Loucy (cell line): ENCODE measurements around the gene ARL17B.
"Not testable (repeated sequence)": the region's sequence is repeated elsewhere in the genome, so short reads cannot be mapped to it uniquely, and the experiment has no call there.

Source experiments
- H2AFZ ChIP-seq: fragments of 200-600 bp; sonication (generic); 2 replicates; pipeline ENCODE4 v1.6.0; 2016; ENCODE audit warnings: antibody characterized with exemption, mild to moderate bottlenecking, low read length, moderate library complexity
- H3F3A ChIP-seq: fragments of 200-600 bp; 2 replicates; pipeline ENCODE4 v1.6.0; 2016; ENCODE audit warnings: antibody characterized with exemption, low read depth, mild to moderate bottlenecking
- H3K27me3 ChIP-seq: fragments of 200-600 bp; sonication (generic); 2 replicates; pipeline ENCODE4 v1.6.1; 2014; ENCODE audit warnings: low read length, mild to moderate bottlenecking; ENCODE audit not compliant: insufficient read depth, poor library complexity, severe bottlenecking
- H3K36me3 ChIP-seq: fragments of 200-600 bp; sonication (generic); 2 replicates; pipeline ENCODE4 v1.6.1; 2016; ENCODE audit warnings: low read length; ENCODE audit not compliant: insufficient read depth
- H3K4me1 ChIP-seq: fragments of 200-600 bp; sonication (generic); 2 replicates; pipeline ENCODE4 v1.5.1; 2014; ENCODE audit warnings: low read length, mild to moderate bottlenecking; ENCODE audit not compliant: insufficient read depth, poor library complexity, severe bottlenecking
- H3K4me2 ChIP-seq: fragments of 200-600 bp; sonication (generic); 2 replicates; pipeline ENCODE4 v1.6.0; 2014; ENCODE audit warnings: antibody characterized with exemption, low read length, low read depth, mild to moderate bottlenecking; ENCODE audit not compliant: poor library complexity, severe bottlenecking
- H3K4me3 ChIP-seq: fragments of 200-600 bp; sonication (generic); 2 replicates; pipeline ENCODE4 v1.5.1; 2014; ENCODE audit warnings: low read length, mild to moderate bottlenecking, mixed read lengths; ENCODE audit not compliant: poor library complexity, severe bottlenecking
- H3K79me2 ChIP-seq: fragments of 200-600 bp; sonication (generic); 2 replicates; pipeline ENCODE4 v1.6.1; 2014; ENCODE audit warnings: low read length; ENCODE audit not compliant: insufficient read depth
- H3K9ac ChIP-seq: fragments of 200-600 bp; sonication (generic); 2 replicates; pipeline ENCODE4 v1.6.0; 2014; ENCODE audit warnings: mild to moderate bottlenecking, low read depth, low read length, moderate library complexity; ENCODE audit not compliant: poor library complexity, severe bottlenecking
- H3K9me2 ChIP-seq: fragments of 200-600 bp; sonication (generic); replicated peaks from 2 replicates; pipeline ENCODE4 v1.6.1; 2016; ENCODE audit warnings: low read depth, low read length, mixed read lengths
- H3K9me3 ChIP-seq: fragments of 200-600 bp; sonication (generic); 2 replicates; pipeline ENCODE4 v1.6.1; 2014; ENCODE audit warnings: mild to moderate bottlenecking, antibody characterized with exemption, low read length, low read depth; ENCODE audit not compliant: insufficient read depth
- H4K20me1 ChIP-seq: fragments of 200-600 bp; sonication (generic); 2 replicates; pipeline ENCODE4 v1.6.0; 2014; ENCODE audit warnings: antibody characterized with exemption, low read length, mild to moderate bottlenecking; ENCODE audit not compliant: insufficient read depth, poor library complexity, severe bottlenecking

The ARL17B gene

GRCh38 chr17:46231359-46231758, 130.2 kb downstream of the ARL17B start:
- not testable (repeated sequence) for H3K9me2 ChIP-seq, H3F3A ChIP-seq, H3K27me3 ChIP-seq, H3K9me3 ChIP-seq, H3K9ac ChIP-seq, H3K36me3 ChIP-seq, H3K4me1 ChIP-seq, H3K79me2 ChIP-seq, H3K4me2 ChIP-seq, H3K4me3 ChIP-seq, H2AFZ ChIP-seq, H4K20me1 ChIP-seq

GRCh38 chr17:46225274-46225794, 136.2 kb downstream of the ARL17B start:
- not testable (repeated sequence) for H3K4me1 ChIP-seq, H3K79me2 ChIP-seq, H3K27me3 ChIP-seq, H3K9me2 ChIP-seq, H3K9me3 ChIP-seq, H3K9ac ChIP-seq, H3K4me2 ChIP-seq, H3K36me3 ChIP-seq, H4K20me1 ChIP-seq, H3F3A ChIP-seq
- peak overlapping the region; percentile 69 for H3K4me3 ChIP-seq
- peak overlapping the region; percentile 65 for H2AFZ ChIP-seq

GRCh38 chr17:46224864-46225263, 136.7 kb downstream of the ARL17B start:
- not testable (repeated sequence) for H3K27me3 ChIP-seq, H3F3A ChIP-seq, H3K9me3 ChIP-seq, H3K4me1 ChIP-seq, H3K4me2 ChIP-seq, H2AFZ ChIP-seq, H4K20me1 ChIP-seq, H3K36me3 ChIP-seq, H3K9ac ChIP-seq, H3K9me2 ChIP-seq, H3K79me2 ChIP-seq
- H3K4me3 ChIP-seq = peak overlapping the region; percentile 69
